HT1080 (cell line): Measurements from ENCODE around the gene FOLR2. TPM values are rescaled to one million over a fixed set of nuclear protein-coding genes. Genes with fewer than 3 reads are reported as not detected.
A peak's percentile ranks its signal among the peaks of the same experiment; 100 is the strongest.
"Not testable (repeated sequence)": the region's sequence is repeated elsewhere in the genome, so short reads cannot be mapped to it uniquely, and the experiment has no call there.

Experiments used
- DNase-seq: peaks from one replicate; pipeline ENCODE4 v3.0.0-alpha.2; 2015; ENCODE audit warnings: low read depth
- total RNA-seq: library from RNA; depleted of rRNA; stranded (reverse); fragments of >200 nt; shearing (Covaris generic); gene quantifications from 2 replicates; pipeline ENCODE4 v1.2.3, GENCODE V29; 2014

The FOLR2 gene
- total RNA-seq, 1 experiment from 2014 or later: not detected

- no peak for DNase-seq
These were observed 11.7 kb upstream of the FOLR2 start for GRCh38 chr11:72204886-72205285.

- not testable (repeated sequence) for DNase-seq
These were observed 9.8 kb upstream of the FOLR2 start for GRCh38 chr11:72206794-72207193.

- no peak for DNase-seq
These were observed 8.3 kb upstream of the FOLR2 start for GRCh38 chr11:72208281-72208680.

DNA sequence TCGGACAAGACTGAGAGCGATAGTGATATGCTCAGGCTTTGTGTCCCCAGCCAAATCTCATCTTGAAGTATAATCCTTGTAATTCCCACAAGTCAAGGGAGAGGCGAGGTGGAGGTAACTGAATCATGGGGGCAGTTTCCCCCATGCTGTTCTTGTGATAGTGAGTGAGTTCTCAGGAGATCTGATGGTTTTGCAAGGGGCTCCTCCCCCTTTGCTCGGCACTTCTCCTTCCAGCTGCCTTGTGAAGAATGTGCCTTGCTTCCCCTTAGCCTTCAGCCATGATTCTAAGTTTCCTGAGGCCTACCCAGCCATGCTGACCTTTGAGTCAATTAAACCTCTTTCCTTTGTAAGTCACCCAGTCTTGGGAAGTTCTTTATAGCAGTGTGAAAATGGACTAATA, 7.5 kb upstream of the FOLR2 start:
- no peak for DNase-seq

GRCh38 chr11:72217841-72218240, 1.2 kb downstream of the FOLR2 start:
- no peak for DNase-seq

DNA sequence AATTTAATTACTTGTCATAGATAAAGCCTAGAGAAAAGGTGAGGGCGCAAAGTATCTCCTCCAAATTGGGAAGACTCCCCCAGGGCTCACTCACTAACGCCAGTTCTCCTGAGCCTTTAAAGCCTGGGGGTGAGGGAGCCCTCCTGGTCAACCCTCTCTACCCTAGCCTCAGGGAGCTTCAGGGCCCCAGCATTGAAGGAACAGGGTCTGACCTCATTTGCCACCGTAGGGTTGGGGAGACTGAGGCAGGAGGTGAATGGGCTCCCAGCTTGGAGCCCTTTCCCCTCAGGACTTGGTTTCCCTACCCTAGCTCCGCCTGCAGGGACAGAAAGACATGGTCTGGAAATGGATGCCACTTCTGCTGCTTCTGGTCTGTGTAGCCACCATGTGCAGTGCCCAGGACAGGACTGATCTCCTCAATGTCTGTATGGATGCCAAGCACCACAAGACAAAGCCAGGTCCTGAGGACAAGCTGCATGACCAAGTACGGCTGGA, 1.7 kb downstream of the FOLR2 start:
- DNase-seq: no peak

DNA sequence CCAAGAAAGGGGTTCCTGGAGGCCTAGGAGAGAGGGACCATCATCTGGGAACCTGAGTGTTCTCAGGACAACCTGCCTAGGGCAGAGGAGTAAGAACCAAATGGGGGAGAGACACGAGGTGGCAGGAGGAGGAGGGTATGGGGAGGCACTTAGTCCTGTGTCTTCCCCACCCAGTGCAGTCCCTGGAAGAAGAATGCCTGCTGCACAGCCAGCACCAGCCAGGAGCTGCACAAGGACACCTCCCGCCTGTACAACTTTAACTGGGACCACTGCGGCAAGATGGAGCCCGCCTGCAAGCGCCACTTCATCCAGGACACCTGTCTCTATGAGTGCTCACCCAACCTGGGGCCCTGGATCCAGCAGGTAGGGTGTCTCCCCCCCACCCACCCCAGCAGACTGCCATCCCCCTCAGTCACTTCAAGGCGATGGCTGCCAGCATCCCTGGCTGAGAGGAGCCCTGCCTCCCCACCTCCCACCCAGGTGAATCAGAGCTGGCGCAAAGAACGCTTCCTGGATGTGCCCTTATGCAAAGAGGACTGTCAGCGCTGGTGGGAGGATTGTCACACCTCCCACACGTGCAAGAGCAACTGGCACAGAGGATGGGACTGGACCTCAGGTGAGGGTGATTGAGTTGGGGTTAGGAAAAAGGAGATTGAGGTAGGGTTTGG, 4.2 kb downstream of the FOLR2 start:
- no peak for DNase-seq

DNA sequence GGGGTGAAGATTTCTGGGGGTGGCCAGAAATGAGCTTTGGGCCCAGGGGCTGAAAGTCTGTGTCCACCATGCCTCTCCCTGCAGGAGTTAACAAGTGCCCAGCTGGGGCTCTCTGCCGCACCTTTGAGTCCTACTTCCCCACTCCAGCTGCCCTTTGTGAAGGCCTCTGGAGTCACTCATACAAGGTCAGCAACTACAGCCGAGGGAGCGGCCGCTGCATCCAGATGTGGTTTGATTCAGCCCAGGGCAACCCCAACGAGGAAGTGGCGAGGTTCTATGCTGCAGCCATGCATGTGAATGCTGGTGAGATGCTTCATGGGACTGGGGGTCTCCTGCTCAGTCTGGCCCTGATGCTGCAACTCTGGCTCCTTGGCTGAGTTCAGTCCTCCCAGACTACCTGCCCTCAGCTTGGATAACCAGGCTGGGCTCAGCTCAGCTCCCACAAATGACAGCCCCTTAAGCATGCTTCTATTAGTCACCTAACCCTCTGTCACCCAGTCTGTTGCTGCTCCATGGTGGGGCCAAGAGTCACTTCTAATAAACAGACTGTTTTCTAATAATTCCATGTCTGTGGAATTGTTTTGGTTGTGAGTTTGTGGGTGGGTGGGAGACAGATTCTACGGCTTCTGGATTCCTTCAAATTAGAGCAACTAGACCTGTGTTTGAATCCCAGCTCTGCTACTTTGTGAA, 4.9 kb downstream of the FOLR2 start:
- no peak for DNase-seq

DNA sequence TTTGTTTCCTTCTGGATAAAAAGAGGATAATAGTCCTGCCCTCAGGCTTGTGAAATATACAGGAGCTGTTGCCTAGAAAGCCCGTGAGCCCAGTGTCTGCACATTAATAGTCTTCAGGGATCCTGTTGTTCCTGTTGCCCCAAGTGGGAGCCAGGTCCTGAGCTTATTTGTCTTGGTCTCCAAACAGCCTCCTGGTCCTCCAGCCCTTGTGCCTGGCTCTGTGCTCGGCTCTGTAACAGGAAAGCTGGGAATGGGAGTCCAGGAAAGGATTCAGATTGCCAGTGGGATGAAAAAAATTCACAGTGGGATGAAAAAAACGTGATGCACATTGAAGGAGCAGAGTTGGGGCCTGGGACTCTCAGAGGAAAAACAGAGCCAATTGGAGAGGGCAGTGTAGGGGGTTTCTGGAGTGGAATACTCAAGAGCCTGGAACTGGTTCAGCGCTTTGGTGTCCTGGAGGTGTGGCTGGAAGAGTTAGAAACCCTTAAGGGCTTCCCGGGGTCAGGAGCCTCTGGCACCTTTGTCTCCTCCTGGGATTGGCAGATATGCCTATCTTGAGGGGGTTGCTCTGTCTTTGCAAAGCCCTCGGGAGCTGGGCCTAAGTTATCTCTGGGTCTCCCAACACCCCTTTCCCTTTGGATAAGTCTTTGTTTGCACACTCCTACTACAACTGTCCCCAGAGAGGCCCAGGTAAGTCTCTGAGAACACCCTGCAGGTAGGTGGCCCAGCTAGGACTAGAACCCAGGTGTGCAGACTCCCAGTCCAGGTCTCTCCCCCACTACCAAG, 5.7 kb downstream of the FOLR2 start:
- DNase-seq: no peak

DNA sequence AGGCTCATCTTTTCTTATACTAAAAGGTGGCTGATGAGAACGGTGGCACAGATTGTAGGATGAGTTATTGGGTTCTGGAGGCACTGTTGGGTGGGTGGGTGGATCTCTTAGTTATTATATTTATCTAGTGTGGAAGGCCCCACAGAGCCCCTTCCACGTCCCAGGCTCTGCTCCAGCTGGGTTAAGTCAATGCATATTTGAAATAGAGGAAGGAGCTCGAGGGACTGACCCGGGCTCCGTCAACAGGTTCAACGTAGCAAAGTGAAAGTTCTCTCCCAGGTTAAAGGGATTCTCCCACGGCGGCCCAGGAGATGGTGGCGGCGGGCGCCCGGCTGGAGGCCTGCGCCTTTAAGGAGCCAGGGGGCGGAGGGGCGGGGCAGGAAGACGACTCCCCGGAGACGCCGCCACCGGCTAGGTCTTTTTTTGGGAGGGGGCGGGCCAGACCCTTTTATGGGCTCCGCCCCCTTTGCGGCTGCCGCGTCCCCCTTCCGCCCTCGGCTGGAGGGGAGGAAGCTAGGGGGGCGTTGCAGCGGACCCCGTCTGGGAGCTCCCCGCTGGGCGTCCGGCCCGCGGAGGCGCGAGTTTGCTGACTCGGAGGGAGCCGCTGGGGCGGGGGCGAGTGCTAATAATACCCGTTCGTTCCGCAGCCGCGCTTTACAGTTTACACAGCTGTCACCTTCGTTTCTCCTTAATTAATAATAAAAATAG, 6.5 kb downstream of the FOLR2 start:
- DNase-seq: peak; percentile 93

GRCh38 chr11:72223615-72224563, 7.3 kb downstream of the FOLR2 start:
- peak; percentile 52 for DNase-seq

DNA sequence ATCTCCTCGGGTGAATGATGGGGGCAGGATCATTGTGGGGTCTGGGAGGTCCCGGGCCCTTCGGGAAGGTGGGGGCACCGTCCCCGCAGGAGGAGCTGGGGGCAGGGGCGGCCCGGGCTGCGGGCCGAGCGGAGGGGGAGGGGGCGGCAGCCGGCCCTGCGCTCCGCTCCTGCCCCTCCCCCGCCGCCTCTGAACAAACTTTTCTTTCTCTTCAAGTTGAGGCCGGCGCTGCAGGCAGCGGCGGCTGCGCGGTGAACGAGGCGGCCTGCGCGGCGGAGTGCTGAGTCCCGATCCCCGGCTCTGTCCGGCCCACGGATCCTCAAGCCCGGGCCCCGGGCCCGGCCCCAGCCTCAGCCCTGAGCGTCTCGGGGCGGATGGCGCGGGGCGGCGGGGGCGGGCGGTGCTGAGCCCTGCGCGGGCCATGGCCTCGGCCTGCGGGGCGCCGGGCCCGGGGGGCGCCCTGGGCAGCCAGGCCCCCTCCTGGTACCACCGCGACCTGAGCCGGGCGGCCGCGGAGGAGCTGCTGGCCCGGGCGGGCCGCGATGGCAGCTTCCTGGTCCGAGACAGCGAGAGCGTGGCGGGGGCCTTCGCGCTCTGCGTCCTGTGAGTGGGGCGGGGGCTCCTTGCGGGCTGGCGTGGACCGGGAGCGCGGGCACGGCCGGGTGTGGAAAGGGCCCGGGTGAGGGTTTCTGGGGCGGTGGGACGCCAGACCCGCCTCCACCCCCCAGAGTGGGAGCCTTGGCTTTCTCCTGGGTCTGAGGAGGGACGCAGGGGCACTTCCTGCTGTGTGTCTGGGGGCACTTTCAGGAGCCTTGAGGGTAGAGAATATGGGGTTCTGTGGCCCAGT, 8.2 kb downstream of the FOLR2 start, which contains the start of gene INPPL1:
TSS of gene INPPL1 (plus strand) at position 204 of the 847 bp plus-strand sequence. CDS start at position 422, 218 bp downstream.
- DNase-seq: no peak

DNA sequence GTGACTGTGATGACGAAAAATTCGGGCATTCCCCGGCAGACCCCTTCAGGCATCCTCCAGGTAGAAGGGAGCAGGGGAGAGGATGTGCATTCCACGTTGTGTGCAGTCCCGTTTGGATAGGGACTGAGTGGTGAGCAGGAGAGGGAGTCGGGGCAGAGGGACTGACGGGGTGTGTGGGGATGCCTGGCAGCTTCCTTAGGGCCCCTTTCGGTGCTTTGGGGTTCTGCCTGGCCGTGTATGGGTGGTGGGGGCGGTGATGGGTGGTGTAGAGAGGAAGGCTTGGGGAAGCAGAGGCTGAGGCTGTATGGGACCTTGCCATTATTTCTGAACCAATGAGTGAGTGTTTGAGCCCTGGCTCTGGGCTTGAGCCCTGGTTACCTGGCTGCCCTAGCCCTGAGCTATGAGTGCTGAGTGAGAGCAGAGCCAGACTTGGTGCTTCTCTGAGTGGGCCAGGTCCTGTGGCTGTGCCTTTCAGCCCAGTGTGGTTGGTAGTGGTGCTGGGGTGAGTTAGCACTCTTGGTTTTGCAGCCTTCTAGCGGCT, 8.9 kb downstream of the FOLR2 start:
- DNase-seq: no peak

DNA sequence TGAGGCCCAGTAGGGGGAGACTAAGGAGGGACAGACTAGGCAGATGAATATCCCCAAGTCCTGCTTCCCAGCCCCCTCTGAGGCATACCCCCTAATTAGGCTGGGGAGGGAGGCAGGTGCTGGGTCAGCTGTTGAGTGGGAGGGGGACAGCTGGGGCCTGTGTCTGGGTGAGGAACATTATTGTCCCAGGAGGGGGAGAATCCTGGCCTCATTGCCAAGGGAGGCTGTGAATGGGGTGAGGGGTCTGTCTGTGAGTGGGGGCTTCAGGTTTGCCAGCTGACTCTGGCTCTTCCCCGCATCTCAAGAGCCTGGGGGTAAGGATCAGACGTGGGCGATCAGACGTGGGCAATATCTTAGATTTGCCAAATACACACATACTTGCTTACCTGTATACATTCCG, 10.1 kb downstream of the FOLR2 start:
- no peak for DNase-seq

- no peak for DNase-seq
These were observed 11.0 kb downstream of the FOLR2 start for GRCh38 chr11:72227316-72228228.

- DNase-seq: no peak
These were observed 11.7 kb downstream of the FOLR2 start for GRCh38 chr11:72228229-72228843.

- DNase-seq: no peak
These were observed 12.2 kb downstream of the FOLR2 start for GRCh38 chr11:72228844-72229231.
